Measurements from ENCODE around the gene ELL. TPM values are rescaled to one million over a fixed set of nuclear protein-coding genes. Genes with fewer than 3 reads are reported as not detected.

ELL gene
- total RNA-seq, 1 experiment from 2014 or later, result 4.9 TPM

DNA sequence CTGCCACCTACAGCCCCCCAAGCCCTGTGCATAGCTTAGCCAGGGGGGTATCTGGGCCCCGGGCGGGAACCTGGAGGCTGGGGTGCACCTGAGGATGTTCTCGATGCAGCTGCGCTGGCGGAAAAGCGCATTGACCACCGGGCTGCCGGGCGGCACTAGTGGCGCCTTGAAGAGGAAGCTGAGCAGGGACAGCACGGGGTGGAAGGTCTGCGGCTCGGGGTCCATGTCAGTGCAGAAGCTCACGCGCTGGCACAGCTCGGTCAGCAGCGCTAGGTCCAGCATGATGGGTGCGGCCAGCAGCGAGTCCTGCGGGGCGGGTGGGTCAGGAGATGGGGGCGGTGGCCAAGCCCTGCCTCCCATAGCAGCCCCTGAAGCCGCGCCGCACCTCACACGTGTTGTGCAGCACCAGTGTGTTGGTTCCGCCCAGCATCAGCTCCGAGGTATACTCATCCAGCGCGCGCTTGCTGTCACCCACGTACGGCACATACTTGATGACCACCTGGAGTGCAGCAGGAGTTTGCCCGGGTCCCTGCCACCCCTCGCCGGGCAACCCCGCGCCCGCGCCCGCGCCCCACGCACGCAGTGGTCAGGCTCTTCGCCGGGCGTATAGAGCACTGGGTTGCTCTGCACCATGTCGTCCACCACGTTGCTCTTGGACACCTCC, 86.6 kb downstream of the ELL start:
- DNase-seq (ENCODE audit: low spot score), result no peak

DNA sequence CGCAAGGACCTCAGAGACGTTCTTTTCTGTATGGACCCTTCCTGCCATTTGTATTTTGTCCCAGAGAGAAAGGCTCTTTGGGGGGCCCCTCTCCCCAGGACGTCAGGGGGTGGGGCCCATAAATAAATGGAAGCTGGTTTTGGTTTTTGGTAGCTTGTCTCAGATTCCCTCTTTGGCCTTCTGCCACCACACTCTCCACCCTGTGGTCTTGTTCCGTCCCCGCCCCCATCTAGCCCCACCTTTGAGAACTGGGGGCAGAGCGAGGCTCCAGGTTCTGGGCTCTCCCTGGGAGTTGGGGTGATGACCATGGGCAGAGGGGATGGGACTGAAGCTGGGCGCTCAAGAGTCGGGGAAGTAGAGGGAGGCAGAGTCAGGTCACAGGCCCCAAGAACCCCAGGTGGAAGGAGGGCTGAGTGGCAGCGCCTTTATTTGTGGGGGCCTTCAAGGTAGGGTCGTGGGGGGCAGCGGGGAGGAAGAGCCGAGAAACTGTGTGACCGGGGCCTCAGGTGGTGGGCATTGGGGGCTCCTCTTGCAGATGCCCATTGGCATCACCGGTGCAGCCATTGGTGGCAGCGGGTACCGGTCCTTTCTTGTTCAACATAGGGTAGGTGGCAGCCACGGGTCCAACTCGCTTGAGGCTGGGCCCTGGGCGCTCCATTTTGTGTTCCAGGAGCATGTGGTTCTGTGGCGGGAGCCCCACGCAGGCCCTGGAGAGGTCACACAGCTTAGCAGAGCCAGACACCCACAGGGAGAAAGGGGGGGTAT, 87.3 kb downstream of the ELL start:
- DNase-seq (ENCODE audit: low spot score), result no peak

DNA sequence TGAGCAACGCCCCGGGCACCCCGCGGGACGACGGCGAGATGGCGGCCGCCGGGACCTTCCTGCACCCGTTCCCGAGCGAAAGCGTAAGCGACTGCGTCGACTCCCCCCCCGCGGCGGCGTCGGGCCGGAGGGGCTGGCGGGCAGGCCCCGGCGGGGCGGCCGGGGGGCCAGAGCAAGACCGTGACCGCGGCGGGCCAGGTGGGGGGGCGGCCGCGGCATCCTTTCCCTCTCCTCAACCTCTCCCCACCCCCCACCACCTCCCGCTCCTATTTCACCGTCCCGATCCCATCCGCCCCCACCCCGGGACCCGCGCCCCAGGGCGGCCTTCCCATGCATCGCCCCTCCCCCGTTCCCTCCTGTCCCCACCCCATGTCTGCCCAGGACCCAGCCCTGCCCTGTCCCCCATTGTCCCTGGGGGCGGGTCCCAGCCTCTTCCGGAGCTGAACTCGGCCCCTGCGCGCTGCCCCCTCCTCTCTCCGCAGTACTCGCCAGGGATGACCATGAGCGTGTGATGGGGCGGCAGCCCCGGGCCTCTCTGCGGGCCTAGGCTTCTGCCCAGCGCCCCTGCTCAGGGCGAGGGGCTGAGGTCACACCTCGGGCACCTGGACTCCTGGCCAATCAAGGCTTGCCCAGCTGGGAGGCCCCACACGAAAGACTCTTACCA, 88.0 kb downstream of the ELL start:
- DNase-seq (ENCODE audit: low spot score), result no peak

DNA sequence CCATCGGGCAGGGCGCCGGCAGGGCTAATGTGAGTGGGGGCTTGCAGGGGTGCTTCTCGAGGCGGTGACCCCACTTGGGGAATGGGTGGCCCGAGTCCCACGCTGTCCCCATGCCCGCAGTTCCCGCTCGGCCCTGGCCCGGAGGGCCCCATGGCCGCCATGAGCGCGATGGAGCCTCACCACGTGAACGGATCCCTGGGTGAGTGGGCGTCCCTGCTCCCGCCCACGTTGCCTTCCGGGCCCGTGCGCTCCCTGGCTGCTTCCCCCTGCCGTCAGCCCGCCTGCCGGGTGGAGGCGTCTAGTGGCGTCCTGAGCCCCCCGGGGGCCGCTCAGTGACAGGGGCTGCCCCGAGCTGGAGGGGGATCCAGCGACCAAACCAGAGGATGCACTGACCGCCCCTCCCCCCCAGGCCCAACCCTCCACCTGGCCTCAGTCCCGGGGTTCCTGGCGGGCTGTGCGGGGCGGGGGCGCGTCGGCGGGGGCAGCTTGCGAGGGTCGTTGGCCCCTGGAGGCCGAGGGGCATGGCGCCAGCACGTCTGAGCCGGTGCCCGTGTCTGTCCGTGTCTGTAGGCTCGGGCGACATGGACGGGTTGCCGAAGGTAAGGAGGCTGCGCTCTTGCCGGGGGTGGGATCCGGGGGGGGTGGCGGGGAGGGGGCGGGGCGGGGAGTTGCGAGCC, 88.7 kb downstream of the ELL start:
- DNase-seq (ENCODE audit: low spot score), result no peak

DNA sequence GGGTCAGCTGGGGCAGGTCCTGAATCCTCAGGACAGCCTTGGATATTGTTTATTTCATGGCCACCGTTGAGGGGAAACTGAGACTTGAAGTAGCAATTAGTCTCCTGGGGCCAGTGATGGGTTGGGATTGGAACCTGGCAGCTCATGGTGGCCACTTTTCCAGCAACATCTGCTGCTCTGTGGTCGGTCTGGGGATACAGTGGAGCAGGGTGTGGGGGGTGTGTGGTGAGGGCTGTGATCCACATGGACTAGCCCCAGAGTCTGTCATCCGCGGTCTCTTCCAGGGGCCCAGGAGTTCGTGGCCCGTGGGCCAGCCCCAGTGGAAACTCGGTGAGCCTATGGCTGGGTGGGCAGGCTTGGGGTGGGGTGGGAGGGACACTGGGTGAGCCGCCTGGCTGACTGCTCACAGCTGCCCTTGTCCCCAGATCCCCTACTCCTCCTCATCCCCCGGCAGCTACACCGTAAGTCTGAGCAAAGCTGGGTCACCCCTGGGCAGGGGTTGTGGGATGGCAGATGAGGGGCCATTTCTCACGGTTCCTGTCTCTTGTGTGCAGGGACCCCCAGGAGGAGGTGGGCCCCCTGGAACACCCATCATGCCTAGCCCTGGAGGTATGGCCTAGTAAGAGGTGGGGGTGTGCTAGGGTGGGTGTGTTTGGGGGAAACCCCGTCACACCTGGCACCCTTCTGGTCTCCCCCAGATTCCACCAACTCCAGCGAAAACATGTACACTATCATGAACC, 89.4 kb downstream of the ELL start:
- no peak for DNase-seq (ENCODE audit: low spot score)

DNA sequence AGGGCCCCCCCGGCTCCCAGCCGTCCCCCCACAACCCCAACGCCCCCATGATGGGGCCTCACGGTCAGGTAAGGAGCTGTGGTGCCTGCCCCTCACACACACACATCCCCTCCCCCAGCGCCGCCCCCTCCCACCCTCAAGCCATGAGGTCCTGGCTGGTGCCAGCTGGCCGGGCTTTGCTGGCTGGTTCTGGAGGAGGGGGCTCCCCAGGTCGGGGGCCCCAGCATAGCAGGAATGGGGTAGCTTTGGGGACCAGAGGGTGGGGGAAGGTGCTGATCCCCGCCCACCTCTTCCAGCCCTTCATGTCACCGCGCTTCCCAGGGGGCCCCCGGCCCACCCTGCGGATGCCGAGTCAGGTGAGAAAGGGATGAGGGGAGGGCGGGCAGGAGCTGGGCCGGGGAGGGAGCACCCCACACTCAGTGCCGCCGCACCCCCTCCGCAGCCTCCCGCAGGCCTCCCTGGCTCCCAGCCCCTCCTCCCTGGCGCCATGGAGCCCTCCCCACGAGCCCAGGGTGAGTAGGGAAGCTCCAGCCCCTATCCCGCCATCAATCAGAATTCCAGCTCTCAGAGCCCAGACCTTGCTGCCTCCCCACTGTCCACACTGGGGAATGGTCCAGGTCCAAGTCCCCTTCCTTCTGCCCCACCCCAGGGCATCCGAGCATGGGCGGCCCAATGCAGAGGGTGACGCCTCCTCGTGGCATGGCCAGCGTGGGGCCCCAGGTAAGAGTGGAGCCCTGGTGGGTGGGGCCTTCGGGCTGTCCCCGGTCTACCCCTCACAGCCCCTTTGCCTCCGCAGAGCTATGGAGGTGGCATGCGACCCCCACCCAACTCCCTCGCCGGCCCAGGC, 90.3 kb downstream of the ELL start:
- no peak for DNase-seq (ENCODE audit: low spot score)

DNA sequence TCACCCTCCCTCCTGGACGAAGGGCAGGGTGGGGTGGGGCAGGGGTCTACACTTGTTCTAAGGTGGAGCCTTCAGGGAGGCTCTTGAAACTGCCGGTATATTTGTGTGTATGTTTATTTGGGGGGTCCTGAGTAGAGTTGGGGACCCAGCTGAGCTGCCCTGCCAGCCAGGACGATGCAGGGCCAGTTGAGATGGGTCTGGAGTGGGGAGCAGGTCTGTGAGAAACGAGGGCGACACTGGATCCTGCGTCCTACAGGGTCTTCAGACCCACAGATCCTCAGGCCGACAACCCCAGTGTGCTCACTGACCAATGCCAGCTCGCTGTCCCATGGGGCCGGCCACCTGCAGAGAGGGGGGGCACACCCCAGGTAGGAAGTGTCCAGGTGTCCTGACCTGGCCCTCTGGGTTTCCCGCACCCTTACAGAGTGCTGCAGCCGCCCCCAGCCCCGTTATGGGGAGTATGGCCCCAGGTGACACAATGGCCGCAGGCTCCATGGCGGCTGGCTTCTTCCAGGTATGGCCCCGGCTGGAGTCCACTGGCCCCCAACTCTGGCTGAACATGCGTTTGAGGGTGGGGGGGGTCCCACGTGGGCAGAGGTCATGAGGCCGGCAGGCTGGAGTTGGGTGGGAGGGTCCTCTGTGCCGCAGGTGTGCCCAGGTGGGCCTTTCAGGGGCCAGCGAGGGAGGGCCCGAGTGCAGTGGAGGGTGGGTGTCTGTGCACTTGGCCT, 91.3 kb downstream of the ELL start:
- DNase-seq (ENCODE audit: low spot score), result no peak

DNA sequence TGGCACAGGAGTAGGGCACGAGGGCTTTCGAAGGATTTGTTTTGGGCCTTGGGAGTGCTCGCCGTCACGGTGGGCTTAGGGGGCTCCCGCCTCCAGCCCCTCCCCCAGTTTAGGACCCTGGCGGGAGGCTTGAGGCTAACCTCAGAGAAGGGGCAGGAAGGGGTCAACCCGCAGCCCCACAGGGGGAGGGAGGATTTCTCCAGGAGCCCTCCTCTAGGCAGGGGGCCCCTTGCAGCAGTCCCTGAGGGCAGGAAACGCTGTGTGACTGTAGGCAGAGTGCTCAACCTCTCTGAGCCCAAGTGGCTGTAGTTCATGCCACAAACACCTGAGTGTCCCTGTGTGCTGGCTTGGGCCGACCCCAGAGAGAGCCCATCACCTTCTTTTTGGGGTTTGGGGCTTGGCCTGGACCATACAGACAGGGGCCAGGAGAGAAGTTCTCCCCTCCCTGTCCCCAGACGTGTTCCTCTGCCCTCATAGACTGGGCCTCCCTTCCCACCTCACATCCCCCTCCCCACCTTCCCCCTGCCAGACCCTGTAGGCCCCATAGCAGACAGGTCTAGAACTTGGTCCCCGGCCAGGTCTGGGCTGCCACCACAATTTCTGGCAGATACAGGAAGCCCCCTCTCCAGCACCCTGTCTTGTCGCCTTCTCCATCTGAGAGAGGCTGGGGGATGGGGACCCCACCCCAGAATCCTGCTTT, 92.0 kb downstream of the ELL start:
- DNase-seq (ENCODE audit: low spot score), result no peak

DNA sequence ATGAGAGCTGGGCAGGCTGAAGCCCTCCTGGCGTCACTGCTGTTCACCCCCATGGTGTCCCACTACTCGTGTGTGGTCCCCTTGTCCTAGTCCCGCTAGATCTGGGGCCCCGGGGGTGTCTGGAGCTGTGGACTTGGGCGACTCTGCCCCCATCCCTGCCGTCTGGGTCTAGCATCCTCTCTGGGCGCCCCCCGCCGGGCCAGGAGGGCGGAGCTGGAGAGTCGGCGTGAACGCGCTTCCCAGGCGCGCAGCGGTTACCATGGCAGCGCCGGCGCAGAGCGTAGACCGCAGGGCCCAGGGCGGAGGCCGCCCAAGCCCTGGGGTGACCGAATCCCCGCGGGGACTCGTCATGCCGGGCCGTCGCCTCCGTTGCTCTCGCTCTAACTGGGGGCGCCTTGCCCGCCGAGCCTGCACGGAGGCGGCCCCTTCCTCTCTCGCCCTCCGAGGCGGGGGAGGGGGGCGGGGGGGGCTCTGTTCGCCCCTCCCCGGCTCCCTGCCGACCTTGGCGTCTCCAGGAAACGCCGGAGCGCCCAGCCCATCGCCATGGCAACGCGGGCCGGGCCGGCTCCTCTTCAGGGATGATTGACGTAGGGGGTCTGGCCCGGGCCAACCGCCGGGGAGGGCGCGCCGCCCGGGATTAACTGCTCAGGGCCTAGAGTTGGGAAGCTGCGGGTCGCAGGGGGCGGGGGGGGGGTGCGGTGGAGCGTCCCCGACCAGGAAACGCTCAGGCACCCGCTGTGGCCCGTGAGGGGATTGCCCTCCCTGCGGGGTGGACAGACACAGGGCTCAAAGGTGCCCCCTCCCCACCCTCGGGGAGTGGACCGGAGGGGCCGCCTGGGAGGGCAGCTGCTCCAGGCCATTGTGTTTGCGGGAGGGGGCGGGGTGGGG, 92.8 kb downstream of the ELL start:
- DNase-seq (ENCODE audit: low spot score), result peak; percentile 83

DNA sequence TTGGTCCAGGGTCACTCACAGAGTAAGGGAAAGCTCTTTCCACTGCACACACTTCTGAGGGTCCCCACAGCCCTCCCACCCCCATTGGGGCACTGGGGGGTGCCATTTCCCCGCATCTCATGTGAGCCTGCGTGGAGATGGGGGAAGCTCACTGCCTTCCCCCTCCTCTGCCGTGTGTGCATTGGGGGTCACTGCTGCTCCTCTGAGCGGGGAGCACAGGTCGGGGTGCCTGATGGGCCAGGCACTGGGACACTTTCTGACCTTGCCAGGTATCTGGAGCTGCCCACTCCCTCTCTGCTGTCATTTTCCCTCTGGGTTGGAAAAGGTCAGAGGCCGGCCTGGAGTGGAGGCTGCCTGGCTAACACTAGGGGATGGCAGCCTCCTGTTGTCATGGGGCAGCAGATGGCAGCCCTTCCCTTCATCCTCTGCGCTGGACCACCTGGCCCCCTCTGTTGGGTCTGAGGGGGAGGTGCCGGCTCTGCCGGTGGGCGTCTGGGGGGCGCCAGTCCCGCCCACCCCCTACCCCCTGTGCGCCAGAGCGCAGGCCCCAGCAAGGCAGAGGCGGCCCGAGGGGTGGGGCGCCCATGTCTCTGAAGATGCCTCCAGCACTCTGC, 93.6 kb downstream of the ELL start:
- DNase-seq (ENCODE audit: low spot score), result no peak

DNA sequence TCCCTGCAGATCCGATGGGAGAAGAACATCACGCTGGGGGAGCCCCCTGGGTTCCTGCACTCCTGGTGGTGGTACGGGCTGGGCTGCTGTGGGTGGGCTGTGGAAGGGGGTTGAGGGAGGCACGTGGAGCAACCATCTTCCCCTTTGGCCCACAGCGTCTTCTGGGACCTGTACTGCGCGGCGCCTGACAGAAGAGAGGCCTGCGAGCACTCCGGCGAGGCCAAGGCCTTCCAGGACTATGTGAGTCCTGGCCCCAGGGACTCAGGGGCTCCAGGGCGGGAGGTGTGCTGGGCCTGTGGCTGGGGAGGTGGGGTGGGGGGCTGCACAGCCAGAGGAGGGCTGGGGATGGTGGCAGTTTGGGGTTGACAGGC, 94.1 kb downstream of the ELL start:
- no peak for DNase-seq (ENCODE audit: low spot score)

DNA sequence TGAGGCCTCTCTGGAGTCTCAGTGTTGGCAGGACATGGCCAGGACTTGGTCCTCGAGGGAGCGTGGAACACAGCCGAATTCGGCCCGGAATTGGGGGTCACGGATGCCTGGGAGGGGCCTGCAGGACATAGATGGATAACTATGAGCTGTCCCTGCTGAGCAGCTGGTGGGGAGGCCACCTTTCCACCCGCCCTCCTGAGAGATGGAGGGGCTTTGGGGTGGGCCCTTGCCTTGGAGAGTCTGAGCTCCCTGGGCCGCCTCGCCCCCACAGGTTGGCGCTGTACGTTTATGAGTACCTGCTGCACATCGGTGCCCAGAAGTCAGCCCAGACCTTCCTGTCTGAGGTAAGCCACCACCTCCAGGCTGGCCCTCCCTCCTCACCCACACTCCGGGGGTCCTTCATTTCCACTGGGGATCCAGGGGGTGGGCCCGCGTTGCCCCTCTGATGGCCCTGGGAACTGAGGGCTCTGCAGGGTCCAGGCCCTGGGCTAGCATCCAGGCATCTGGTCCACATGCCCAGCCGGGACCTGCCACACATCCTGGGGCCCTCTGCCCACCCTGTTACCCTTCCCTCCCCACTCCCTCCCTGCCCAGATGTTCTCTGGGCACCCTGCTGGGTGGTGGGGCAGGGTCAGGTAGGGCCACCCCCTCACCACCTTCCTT, 94.7 kb downstream of the ELL start:
- DNase-seq (ENCODE audit: low spot score), result no peak

DNA sequence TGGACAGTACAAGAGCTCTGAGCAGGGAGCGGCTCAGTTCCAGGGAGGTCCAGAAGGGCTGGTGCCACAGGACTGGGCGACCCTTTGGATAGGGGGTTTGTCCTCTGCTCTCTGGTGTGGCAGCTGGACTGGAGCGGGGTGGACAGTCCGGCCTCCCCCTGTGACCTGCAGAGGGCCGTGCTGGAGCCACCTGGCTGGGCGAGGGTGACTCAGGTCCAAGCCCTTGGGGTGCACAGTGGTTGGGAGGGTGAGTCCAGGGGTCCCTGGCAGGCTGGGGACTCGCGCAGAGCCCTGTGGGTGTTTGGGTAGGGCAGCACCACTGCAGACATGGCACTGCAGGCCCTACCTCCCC, 95.5 kb downstream of the ELL start:
- DNase-seq (ENCODE audit: low spot score), result no peak

DNA sequence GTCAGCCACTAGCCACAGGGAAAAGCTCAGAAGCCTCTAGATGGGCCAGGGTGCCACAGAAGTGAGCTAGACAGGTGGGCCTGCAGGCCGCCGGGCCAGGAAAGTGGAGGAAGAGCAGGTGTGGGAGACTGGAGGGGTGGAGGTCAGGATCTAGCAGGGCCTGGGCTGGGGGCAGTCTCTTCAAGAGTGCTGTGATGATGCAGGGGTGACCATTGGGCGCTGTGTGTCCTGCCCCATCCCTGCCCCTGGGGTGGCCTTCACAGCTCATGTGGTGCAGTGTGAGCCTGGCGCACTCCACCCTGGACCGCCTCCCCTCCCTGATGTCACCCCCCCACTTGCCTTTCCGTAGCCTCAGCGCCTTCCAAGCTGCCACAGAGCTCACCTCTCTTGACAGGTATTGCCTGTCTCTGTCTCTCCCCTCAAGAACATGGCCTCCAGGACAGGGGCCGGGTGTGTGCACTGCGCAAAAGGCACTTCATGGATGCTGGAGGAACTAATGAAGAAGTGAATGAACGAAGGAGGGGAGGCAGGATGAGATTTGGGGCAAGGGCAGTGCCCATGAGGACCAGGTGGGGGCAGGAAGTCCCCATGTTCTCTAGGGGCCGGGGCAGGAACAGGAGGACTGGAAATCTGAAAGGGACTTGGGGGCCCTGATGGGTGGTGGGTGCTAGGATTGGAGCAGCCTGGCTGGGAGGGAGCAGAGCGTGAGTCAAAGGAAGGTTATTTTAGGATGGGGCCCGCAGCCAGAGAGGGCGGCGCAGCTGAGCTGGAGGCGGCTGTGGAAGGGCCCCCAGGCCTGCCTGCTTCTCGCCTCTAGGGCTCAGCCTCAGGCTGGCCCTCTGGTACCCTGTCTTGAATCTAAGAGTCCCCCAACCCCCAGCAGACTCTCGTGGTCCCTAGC, 96.1 kb downstream of the ELL start:
- DNase-seq (ENCODE audit: low spot score), result no peak

DNA sequence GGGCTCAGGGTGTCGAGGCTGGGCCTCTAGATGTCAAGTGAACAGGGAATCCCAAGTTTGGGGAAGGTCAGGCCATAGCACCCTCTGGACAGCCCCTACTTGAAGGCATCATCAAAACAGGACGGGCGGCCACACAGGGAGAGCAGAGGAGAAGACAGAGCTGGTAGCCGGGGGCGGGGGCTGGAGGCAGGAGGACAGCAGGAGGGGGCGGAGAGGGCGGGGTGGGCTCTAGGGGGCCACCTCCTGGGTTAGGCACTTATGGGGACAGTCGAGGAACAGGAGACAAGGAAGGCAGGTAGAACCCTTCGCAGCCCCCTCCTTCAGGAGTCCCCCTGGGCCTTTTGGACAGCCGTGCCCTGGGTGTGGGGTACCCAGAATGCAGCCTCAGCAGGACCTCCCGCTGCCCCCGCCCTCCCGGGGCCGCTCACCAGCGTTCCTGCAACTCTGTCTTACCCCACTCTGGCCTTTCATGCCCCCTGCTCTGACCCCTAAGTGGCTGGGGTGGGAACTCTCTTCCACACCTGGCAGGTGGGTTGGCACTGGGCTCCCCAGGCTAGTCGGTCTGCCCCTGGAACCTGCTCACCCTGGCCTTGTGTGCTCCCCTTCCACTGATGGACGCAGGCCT, 96.9 kb downstream of the ELL start:
- no peak for DNase-seq (ENCODE audit: low spot score)
